Nephron (organoid): ENCODE results near the gene HMCES.
A peak's percentile ranks its signal among the peaks of the same experiment; 100 is the strongest.

Experiments used
- H3K27ac Mint-ChIP-seq, 3 experiments: 2 replicates each; pipeline ENCODE4 v1.8.0; 2020; ENCODE audit warnings: mixed read lengths in 3 of 3, mild to moderate bottlenecking in 2 of 3, moderate library complexity in 1 of 3
- H3K27me3 Mint-ChIP-seq: 2 replicates; pipeline ENCODE4 v1.8.0; 2021; ENCODE audit warnings: low read depth, mild to moderate bottlenecking, moderate library complexity, mixed read lengths
- H3K36me3 Mint-ChIP-seq: 2 replicates; pipeline ENCODE4 v1.8.0; 2020; ENCODE audit warnings: low read depth, mixed read lengths
- H3K4me1 Mint-ChIP-seq: 2 replicates; pipeline ENCODE4 v1.8.0; 2020; ENCODE audit warnings: mixed read lengths
- H3K4me3 Mint-ChIP-seq, 3 experiments: 2 replicates each; pipeline ENCODE4 v1.8.0; 2020; ENCODE audit warnings: mild to moderate bottlenecking in 3 of 3, mixed read lengths in 3 of 3, moderate library complexity in 2 of 3
- H3K9me3 Mint-ChIP-seq: 2 replicates; pipeline ENCODE4 v1.8.0; 2020; ENCODE audit warnings: mixed read lengths
- CTCF ChIP-seq, 3 experiments: fragments of 200-600 bp; sonication (generic); IDR thresholded peaks; one replicate each; pipeline ENCODE4 v1.5.0; 2021; ENCODE audit warnings: antibody characterized with exemption in 3 of 3; ENCODE audit not compliant: unreplicated experiment in 3 of 3

Gene HMCES

GRCh38 chr3:129254536-129255230 is 24.0 kb upstream of the HMCES start:
- TF ChIP-seq CTCF (IDR thresholded peaks at IDR 0.05; ENCODE audit: unreplicated experiment in 3 of 3) = no peak
- H3K27me3 Mint-ChIP-seq = no peaks in the 10 kb centered on the region
- no peaks in the 10 kb centered on the region for H3K9me3 Mint-ChIP-seq
- peaks cover 10% of the 10 kb centered on the region for H3K4me1 Mint-ChIP-seq
- peak overlapping the region in 1 of 3 experiments; percentile 14 for H3K4me3 Mint-ChIP-seq
- H3K27ac Mint-ChIP-seq = no peak overlapping the region
- H3K36me3 Mint-ChIP-seq = peaks cover 76% of the 10 kb centered on the region

- no peaks in the 10 kb centered on the region for H3K27me3 Mint-ChIP-seq
- peaks cover 80% of the 10 kb centered on the region for H3K36me3 Mint-ChIP-seq
- no peaks in the 10 kb centered on the region for H3K9me3 Mint-ChIP-seq
- no peak for TF ChIP-seq CTCF (IDR thresholded peaks at IDR 0.05; ENCODE audit: unreplicated experiment in 3 of 3)
- H3K4me3 Mint-ChIP-seq = no peak overlapping the region
- no peak overlapping the region for H3K27ac Mint-ChIP-seq
- no peaks in the 10 kb centered on the region for H3K4me1 Mint-ChIP-seq
Observed at GRCh38 chr3:129256270-129256669, 22.4 kb upstream of the HMCES start.

GRCh38 chr3:129257609-129258008 is 21.1 kb upstream of the HMCES start:
- Mint-ChIP-seq H3K4me1 (no peaks in the 10 kb centered on the region), H3K36me3 (peaks cover 78% of the 10 kb centered on the region), H3K27me3 (no peaks in the 10 kb centered on the region), H3K4me3 (no peak overlapping the region), H3K27ac (no peak overlapping the region), H3K9me3 (no peaks in the 10 kb centered on the region)
- TF ChIP-seq CTCF (IDR thresholded peaks at IDR 0.05; ENCODE audit: unreplicated experiment in 3 of 3) = no peak

GRCh38 chr3:129259612-129260477 is 18.8 kb upstream of the HMCES start:
- Mint-ChIP-seq H3K27me3 (no peaks in the 10 kb centered on the region), H3K36me3 (peaks cover 78% of the 10 kb centered on the region), H3K4me3 (no peak overlapping the region), H3K9me3 (no peaks in the 10 kb centered on the region), H3K27ac (no peak overlapping the region), H3K4me1 (no peaks in the 10 kb centered on the region)
- no peak for TF ChIP-seq CTCF (IDR thresholded peaks at IDR 0.05; ENCODE audit: unreplicated experiment in 3 of 3)

GRCh38 chr3:129260606-129261005 is 18.1 kb upstream of the HMCES start:
- no peak for TF ChIP-seq CTCF (IDR thresholded peaks at IDR 0.05; ENCODE audit: unreplicated experiment in 3 of 3)
- Mint-ChIP-seq H3K27me3 (no peaks in the 10 kb centered on the region), H3K9me3 (no peaks in the 10 kb centered on the region), H3K36me3 (peaks cover 77% of the 10 kb centered on the region), H3K4me1 (no peaks in the 10 kb centered on the region), H3K27ac (no peak overlapping the region), H3K4me3 (no peak overlapping the region)
